HG03342 (cell line): ENCODE results near the gene BAIAP2L2.
"Not testable (repeated sequence)": the region's sequence is repeated elsewhere in the genome, so short reads cannot be mapped to it uniquely, and the experiment has no call there.

Experiments used
- ATAC-seq: cut with Tn5 transposase; IDR thresholded peaks from one replicate; pipeline ENCODE4 v1.9.1; 2021; ENCODE audit warnings: mild to moderate bottlenecking, moderate library complexity; ENCODE audit not compliant: unreplicated experiment

The BAIAP2L2 gene

GRCh38 chr22:38081941-38082828 is 28.3 kb downstream of the BAIAP2L2 start:
- no peak for ATAC-seq

GRCh38 chr22:38081636-38081940 is 28.9 kb downstream of the BAIAP2L2 start:
- no peak for ATAC-seq

GRCh38 chr22:38080850-38081635 is 29.4 kb downstream of the BAIAP2L2 start:
- ATAC-seq, result no peak

- no peak for ATAC-seq
Observed at GRCh38 chr22:38080474-38080849, 30.0 kb downstream of the BAIAP2L2 start.

- no peak for ATAC-seq
Observed at GRCh38 chr22:38079804-38080203, 30.7 kb downstream of the BAIAP2L2 start.

GRCh38 chr22:38079208-38079607 is 31.3 kb downstream of the BAIAP2L2 start:
- ATAC-seq, result not testable (repeated sequence)

- ATAC-seq, result no peak
Observed at GRCh38 chr22:38078046-38078840, 32.2 kb downstream of the BAIAP2L2 start.

GRCh38 chr22:38077595-38077994 is 32.9 kb downstream of the BAIAP2L2 start:
- no peak for ATAC-seq

- no peak for ATAC-seq
Observed at GRCh38 chr22:38077096-38077495, 33.4 kb downstream of the BAIAP2L2 start.

- ATAC-seq, result no peak
Observed at GRCh38 chr22:38075961-38076360, 34.5 kb downstream of the BAIAP2L2 start.

GRCh38 chr22:38075105-38075825 is 35.2 kb downstream of the BAIAP2L2 start:
- ATAC-seq, result no peak

GRCh38 chr22:38074181-38075104 is 36.0 kb downstream of the BAIAP2L2 start:
- no peak for ATAC-seq

GRCh38 chr22:38073150-38074130 is 37.0 kb downstream of the BAIAP2L2 start:
- ATAC-seq, result no peak

GRCh38 chr22:38072322-38073149 is 37.9 kb downstream of the BAIAP2L2 start:
- ATAC-seq, result no peak

GRCh38 chr22:38071421-38072321 is 38.8 kb downstream of the BAIAP2L2 start:
- no peak for ATAC-seq

GRCh38 chr22:38070250-38070921 is 40.1 kb downstream of the BAIAP2L2 start:
- no peak for ATAC-seq
